HK-2 (cell line): ENCODE measurements around the gene HNRNPL.
"Not testable (repeated sequence)": the region's sequence is repeated elsewhere in the genome, so short reads cannot be mapped to it uniquely, and the experiment has no call there.

Source experiments
- DNase-seq: peaks from one replicate; pipeline ENCODE4 v3.0.0-alpha.2; 2018; ENCODE audit not compliant: unreplicated experiment

HNRNPL gene

GRCh38 chr19:38801359-38802095 is 48.3 kb downstream of the HNRNPL start:
- no peak for DNase-seq

- no peak for DNase-seq
Measured at GRCh38 chr19:38800577-38801347, 49.0 kb downstream of the HNRNPL start.

DNA sequence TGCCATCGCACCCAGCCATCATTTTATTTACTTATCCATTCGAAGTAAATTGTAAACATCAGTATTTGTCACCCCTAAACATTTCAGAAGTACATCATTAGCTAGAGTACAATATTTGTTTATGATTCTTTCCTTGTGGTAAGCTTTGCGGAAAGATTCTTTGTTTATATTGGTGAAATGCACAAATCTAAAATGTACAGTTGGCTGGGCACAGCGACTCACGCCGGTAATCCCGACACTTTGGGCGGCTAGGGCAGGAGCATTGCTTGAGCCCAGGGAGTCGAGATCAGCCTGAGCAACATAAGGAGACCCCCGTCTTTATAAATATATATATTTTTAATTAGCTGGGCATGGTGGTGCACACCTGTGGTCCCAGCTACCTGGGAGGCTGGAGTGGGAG is 50.7 kb downstream of the HNRNPL start:
- DNase-seq = no peak

- not testable (repeated sequence) for DNase-seq
Measured at GRCh38 chr19:38797781-38798180, 52.0 kb downstream of the HNRNPL start.

- DNase-seq = no peak
Measured at GRCh38 chr19:38796154-38796553, 53.6 kb downstream of the HNRNPL start.

GRCh38 chr19:38795549-38795948 is 54.2 kb downstream of the HNRNPL start:
- DNase-seq = no peak

GRCh38 chr19:38793671-38794070 is 56.1 kb downstream of the HNRNPL start:
- no peak for DNase-seq

GRCh38 chr19:38793177-38793576 is 56.6 kb downstream of the HNRNPL start:
- DNase-seq = no peak

GRCh38 chr19:38792250-38793111 is 57.3 kb downstream of the HNRNPL start:
- no peak for DNase-seq

GRCh38 chr19:38791451-38792064 is 58.2 kb downstream of the HNRNPL start:
- DNase-seq = not testable (repeated sequence)

DNA sequence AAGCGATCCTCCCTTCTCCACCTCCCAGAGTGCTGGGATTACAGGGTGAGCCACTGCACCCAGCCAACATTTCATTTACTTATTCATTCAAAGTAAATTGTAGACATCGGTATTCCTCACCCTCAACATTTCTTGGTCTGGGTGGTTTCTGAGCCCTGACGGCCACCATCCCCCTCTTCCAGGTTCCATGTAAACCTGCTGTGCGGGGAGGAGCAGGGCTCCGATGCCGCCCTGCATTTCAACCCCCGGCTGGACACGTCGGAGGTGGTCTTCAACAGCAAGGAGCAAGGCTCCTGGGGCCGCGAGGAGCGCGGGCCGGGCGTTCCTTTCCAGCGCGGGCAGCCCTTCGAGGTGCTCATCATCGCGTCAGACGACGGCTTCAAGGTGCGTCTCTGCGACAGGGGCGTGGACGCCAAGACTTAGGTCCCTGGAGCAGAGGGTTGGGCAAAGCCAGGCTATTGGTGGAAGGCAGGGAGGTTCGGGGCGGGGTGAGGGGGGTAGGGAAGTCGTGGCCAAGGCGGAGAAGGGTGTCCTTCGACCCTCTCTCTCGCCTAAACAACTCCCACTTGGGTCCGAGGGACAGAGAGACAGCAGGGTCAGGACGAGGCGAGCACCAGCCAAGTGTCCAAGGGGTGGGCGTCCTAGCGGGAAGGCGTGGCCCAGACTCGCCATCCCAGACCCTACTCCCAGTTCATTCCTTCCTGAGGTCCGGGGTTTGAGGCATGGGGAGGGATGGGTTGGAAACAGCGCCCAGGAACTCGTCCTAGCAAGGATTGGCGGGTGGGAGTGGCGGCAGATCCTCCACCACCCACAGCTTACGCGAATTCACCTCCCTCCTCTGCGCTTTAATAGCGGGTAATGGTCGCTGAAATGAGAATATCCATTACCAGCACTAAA is 59.0 kb downstream of the HNRNPL start:
- DNase-seq = not testable (repeated sequence)

DNA sequence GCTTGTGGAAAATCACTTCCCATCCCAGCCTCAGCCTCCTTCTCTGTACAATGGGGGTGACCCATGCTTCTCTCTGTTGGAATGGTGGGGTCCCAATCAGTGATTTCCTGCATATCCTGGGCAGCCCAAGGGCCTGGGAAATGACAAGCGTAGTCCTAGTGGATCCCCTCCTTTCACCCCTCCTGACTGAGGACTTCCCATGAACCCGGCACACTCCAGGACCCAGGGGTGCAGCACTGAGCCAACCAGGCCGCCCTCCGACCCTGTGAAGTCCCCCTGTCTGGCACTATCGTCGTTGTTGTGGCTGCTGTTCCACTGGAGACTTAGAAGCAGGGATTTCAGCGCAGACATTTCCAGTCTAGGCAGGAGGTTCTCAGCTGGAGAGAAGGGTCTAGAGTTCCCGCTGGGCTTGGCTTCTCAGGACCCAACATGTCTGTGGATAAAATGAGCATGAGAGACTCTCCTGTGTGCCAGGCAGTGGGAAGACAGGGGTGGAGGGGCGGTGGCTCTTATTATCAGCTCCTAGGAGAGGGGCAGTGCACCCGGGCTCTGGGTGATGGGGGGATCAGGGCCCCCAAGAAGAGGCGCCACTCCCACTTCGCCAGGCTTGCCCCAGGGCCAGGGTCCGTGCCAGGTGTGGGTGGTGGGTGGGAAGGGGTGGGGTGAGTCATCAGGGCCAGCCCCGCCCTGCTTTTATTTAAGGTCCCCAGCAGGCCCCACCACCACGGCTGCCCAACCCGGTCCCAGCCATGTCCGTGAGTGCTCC is 61.1 kb downstream of the HNRNPL start, which contains the start of gene LGALS7B:
Gene LGALS7B (plus strand): TSS at position 723 of the 766 bp plus-strand sequence. CDS start 27 bp downstream, at position 750.
- no peak for DNase-seq

DNA sequence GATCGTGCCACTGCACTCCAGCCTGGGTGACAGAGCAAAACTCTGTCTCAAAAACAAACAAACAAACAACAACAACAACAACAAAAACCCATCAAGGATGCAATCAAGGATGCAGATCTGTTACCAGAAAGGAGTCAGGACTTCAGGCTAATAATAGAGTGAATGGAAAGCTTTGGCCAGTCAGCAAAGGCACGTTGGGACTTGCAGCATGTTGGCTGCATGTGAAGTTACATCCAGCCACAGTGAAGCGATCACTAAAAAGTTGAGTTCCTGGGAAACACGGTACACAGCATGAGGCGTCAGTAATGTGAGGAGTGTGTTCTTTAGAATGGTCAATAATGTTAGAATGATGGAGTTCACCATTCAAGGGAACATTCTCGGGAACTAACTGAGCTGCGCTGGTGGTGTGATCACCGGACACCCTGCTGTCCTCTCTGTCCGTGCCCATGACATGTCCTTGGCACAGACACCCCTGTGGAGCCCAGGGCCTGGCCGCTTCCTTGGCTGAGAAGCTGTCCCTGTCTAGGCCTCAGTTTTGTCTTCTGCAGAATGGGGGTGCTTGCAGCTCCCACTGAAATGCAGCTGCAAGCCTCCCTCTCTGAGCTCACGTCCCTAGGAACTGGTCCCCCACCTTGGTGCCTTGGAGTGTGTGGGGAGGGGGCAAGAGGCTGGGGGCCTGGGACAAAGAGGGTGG is 63.1 kb downstream of the HNRNPL start:
- DNase-seq = no peak
